Thoracic aorta (tissue), 2 donors: ENCODE results near the gene NUAK1. TPM values are rescaled to one million over a fixed set of nuclear protein-coding genes. Genes with fewer than 3 reads are reported as not detected.

Source experiments
- ATAC-seq: fragments of 150-250 bp; one replicate; pipeline ENCODE4 v1.8.0; 2017; ENCODE audit warnings: low read depth; ENCODE audit not compliant: insufficient number of reproducible peaks, low FRiP score
- DNase-seq: peaks from one replicate; pipeline ENCODE4 v3.0.0-alpha.2; 2020; ENCODE audit warnings: low spot score
- H3K27ac ChIP-seq, 2 donors: fragments of 200-600 bp; sonication (generic); 1 replicate in 1 of 2; 2 replicates in 1 of 2; pipeline ENCODE4 v1.5.1; 2016; ENCODE audit warnings: mild to moderate bottlenecking in 2 of 2, moderate library complexity in 2 of 2
- H3K27me3 ChIP-seq: fragments of 200-600 bp; sonication (generic); replicated peaks from 2 replicates; pipeline ENCODE4 v1.6.0; 2016; ENCODE audit warnings: mild to moderate bottlenecking; ENCODE audit not compliant: insufficient read depth
- H3K36me3 ChIP-seq: fragments of 200-600 bp; sonication (generic); one replicate; pipeline ENCODE4 v1.5.1; 2016
- H3K4me1 ChIP-seq, 2 donors: fragments of 200-600 bp; sonication (generic); 1 replicate in 1 of 2; 2 replicates in 1 of 2; pipeline versions ENCODE4 v1.5.1 to v1.6.0; 2016; ENCODE audit warnings: low read depth in 2 of 2, mild to moderate bottlenecking in 1 of 2; ENCODE audit not compliant: control insufficient read depth in 1 of 2
- H3K4me3 ChIP-seq: fragments of 200-600 bp; sonication (generic); 2 replicates; pipeline ENCODE4 v1.5.1; 2016; ENCODE audit warnings: mild to moderate bottlenecking
- H3K9me3 ChIP-seq: fragments of 200-600 bp; sonication (generic); 2 replicates; pipeline ENCODE4 v1.5.1; 2016
- CTCF ChIP-seq: fragments of 200-600 bp; sonication (generic); IDR thresholded peaks from one replicate; pipeline ENCODE4 v1.5.1; 2019; ENCODE audit warnings: antibody characterized with exemption
- total RNA-seq, 2 donors: library from RNA; depleted of rRNA; stranded (reverse); fragments of >200 nt; gene quantifications; one replicate each; pipeline versions ENCODE4 v1.1.0 to v1.2.3, GENCODE V29; 2016

NUAK1 gene
- total RNA-seq, 2 donors from 2014 or later: 20.0 to 31.4 TPM

DNA sequence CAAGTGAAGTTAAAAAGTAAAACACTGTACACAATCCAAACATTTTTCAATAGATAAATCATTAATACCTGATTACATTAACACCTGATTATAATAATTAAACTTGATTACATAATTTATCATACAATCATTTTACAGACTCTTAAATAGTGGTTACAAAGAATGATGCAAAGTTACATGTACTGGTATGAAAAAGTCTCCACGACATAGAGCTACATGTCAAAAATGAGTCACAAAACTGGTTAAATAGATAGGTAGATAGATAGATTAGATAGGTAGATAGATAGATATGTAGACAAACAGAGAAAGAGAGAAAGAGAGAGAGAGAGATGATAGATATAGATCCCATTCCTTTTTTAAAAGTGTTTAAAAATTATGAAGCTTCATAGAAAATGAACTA, 109.2 kb downstream of the NUAK1 start:
- TF ChIP-seq CTCF: no peak
- Histone ChIP-seq H3K27me3 (no peaks in the 10 kb centered on the region), H3K4me3 (no peak overlapping the region), H3K27ac (peak overlapping the region in 1 of 2 donors; percentile 43), H3K9me3 (no peaks in the 10 kb centered on the region), H3K36me3 (no peaks in the 10 kb centered on the region), H3K4me1 (peaks cover 6 to 16% of the 10 kb centered on the region in 2 donors)
- DNase-seq (no peak), ATAC-seq (no peak)

DNA sequence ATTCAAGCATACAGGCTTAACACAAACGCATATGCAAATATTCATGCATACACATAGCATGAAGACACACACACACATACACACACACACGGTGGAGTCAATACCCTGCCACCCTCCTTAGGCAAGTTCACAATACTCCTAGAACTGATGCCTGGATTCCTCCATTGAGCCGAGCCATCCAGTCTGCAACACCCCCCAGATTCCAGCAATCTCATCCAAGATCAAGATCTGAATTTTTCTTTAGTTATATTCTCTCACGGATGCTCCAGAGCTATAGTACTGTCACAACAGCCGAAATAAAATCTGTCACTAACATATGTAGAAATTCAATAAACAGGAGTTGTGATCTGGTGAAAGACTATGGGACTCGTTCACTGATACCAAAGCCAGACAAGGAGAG, 110.8 kb downstream of the NUAK1 start:
- H3K9me3 ChIP-seq: no peaks in the 10 kb centered on the region
- H3K27ac ChIP-seq: no peak overlapping the region
- no peaks in the 10 kb centered on the region for H3K36me3 ChIP-seq
- DNase-seq (no peak), ATAC-seq (no peak)
- no peak for TF ChIP-seq CTCF
- H3K27me3 ChIP-seq: no peaks in the 10 kb centered on the region
- H3K4me1 ChIP-seq: peaks cover 6 to 16% of the 10 kb centered on the region in 2 donors
- no peak overlapping the region for H3K4me3 ChIP-seq

DNA sequence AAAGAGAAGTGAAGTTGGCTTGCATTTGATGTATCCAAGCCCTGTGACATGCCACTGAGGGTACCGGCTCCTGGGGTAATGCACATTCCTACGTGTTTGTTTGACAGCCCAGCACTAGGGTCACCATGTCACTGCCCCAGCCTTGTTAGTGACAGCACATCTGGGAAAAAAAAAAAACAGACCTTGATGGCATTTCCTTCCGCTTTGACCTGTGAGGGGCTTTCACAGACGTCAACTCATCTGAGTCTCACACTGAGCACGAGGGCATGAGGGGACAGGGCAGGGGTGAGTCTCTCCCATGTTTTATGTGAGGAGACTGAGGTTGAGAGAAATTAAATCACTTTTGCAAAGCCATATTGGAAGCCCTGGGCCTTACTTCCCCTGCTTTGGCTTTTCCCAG, 111.5 kb downstream of the NUAK1 start:
- ATAC-seq (no peak), DNase-seq (no peak)
- Histone ChIP-seq H3K36me3 (no peaks in the 10 kb centered on the region), H3K27ac (no peak overlapping the region), H3K4me3 (no peak overlapping the region), H3K9me3 (no peaks in the 10 kb centered on the region), H3K27me3 (no peaks in the 10 kb centered on the region), H3K4me1 (peaks cover 6 to 16% of the 10 kb centered on the region in 2 donors)
- no peak for TF ChIP-seq CTCF

DNA sequence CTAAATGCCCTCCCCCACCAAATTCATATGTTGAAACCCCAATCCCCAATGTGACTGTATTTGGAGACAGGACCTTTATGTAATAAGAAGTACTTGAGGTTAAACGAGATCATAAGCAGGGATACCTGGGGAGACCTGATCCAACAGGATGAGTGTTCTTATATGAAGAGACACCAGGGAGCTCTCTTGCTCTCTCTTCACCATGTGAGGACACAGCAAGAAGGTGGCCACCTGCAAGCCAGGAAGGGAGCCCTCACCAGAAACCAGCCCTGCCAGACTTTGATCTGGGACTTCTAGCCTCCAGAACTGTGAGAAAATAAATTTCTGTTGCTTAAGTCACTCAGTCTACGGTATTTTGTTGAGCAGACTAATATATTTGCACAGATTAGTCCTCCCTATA, 113.6 kb downstream of the NUAK1 start:
- DNase-seq: no peak
- ATAC-seq: no peak
- no peak for TF ChIP-seq CTCF
- Histone ChIP-seq H3K27me3 (no peaks in the 10 kb centered on the region), H3K27ac (no peak overlapping the region), H3K9me3 (no peaks in the 10 kb centered on the region), H3K36me3 (no peaks in the 10 kb centered on the region), H3K4me3 (no peak overlapping the region), H3K4me1 (peaks cover 10 to 23% of the 10 kb centered on the region in 2 donors)

DNA sequence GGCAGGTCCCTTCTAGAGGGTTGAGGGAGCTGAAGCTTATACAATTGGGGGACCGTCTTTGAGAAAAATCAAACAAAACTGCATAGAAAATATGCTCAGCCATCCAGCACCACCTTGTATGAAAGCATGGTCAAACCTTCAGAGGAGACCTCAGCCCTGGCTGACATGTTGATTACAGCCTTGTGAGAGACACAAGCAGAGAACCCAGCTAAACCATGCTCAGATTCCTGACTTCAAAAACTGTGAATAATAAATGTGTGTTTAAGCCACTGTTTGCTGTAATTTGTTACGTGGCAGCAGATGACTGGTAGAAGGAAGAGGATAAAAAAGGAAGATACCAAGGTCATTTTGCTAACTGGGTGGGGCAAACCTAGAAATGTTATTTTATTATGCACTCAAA, 115.7 kb downstream of the NUAK1 start:
- DNase-seq: no peak

More for the DNA sequence above, 115.7 kb downstream of the NUAK1 start:
- TF ChIP-seq CTCF: no peak
- no peak for ATAC-seq
- no peaks in the 10 kb centered on the region for H3K27me3 ChIP-seq
- H3K36me3 ChIP-seq: no peaks in the 10 kb centered on the region
- no peak overlapping the region for H3K27ac ChIP-seq
- no peaks in the 10 kb centered on the region for H3K9me3 ChIP-seq
- H3K4me3 ChIP-seq: no peak overlapping the region
- peaks cover 11 to 15% of the 10 kb centered on the region in 2 donors for H3K4me1 ChIP-seq
